Neural progenitor cell (in vitro differentiated cells): ENCODE measurements around the gene TPP2. TPM values are rescaled to one million over a fixed set of nuclear protein-coding genes. Genes with fewer than 3 reads are reported as not detected.

Source experiments
- DNase-seq: peaks from one replicate; pipeline ENCODE4 v3.0.0-alpha.2; 2016; ENCODE audit warnings: low spot score
- H2AFZ ChIP-seq: fragments of 200-600 bp; sonication (generic); replicated peaks from 2 replicates; pipeline ENCODE4 v1.6.1; 2016; ENCODE audit warnings: antibody characterized with exemption
- H3F3A ChIP-seq: fragments of 200-600 bp; sonication (generic); 2 replicates; pipeline ENCODE4 v1.6.1; 2016; ENCODE audit warnings: antibody characterized with exemption, low read depth
- H3K27ac ChIP-seq: fragments of 200-600 bp; sonication (generic); 2 replicates; pipeline ENCODE4 v1.5.1; 2016; ENCODE audit warnings: mild to moderate bottlenecking
- H3K27me3 ChIP-seq: fragments of 200-600 bp; sonication (generic); 2 replicates; pipeline ENCODE4 v1.6.1; 2016; ENCODE audit warnings: mild to moderate bottlenecking, moderate library complexity
- H3K36me3 ChIP-seq: fragments of 200-600 bp; sonication (generic); 2 replicates; pipeline ENCODE4 v1.5.1; 2016
- H3K4me1 ChIP-seq: fragments of 200-600 bp; sonication (generic); 2 replicates; pipeline ENCODE4 v1.6.1; 2016; ENCODE audit warnings: mixed run types
- H3K4me2 ChIP-seq: fragments of 200-600 bp; sonication (generic); 2 replicates; pipeline ENCODE4 v1.6.1; 2016
- H3K4me3 ChIP-seq: fragments of 200-600 bp; sonication (generic); 2 replicates; pipeline ENCODE4 v1.5.1; 2016
- H3K79me2 ChIP-seq: fragments of 200-600 bp; sonication (generic); 2 replicates; pipeline ENCODE4 v1.6.1; 2016; ENCODE audit warnings: low read depth
- H3K9ac ChIP-seq: fragments of 200-600 bp; sonication (generic); 2 replicates; pipeline ENCODE4 v1.6.1; 2016
- H3K9me3 ChIP-seq: fragments of 200-600 bp; sonication (generic); 2 replicates; pipeline ENCODE4 v1.5.1; 2016; ENCODE audit warnings: low read depth
- H4K20me1 ChIP-seq: fragments of 200-600 bp; sonication (generic); 2 replicates; pipeline ENCODE4 v1.6.1; 2016; ENCODE audit warnings: low read depth
- H3K27ac Mint-ChIP-seq: 3 replicates; pipeline ENCODE4 v1.8.0; 2021; ENCODE audit warnings: mixed read lengths
- H3K27me3 Mint-ChIP-seq: 2 replicates; pipeline ENCODE4 v1.8.0; 2022; ENCODE audit warnings: low read depth, mild to moderate bottlenecking, inconsistent platforms, moderate library complexity, mixed read lengths; ENCODE audit not compliant: insufficient read depth
- H3K36me3 Mint-ChIP-seq: 3 replicates; pipeline ENCODE4 v1.8.0; 2021; ENCODE audit warnings: mixed read lengths
- H3K4me1 Mint-ChIP-seq: 3 replicates; pipeline ENCODE4 v1.8.0; 2021; ENCODE audit warnings: mixed read lengths
- H3K4me3 Mint-ChIP-seq: 3 replicates; pipeline ENCODE4 v1.8.0; 2021; ENCODE audit warnings: mild to moderate bottlenecking, moderate library complexity, mixed read lengths
- H3K9me3 Mint-ChIP-seq: 3 replicates; pipeline ENCODE4 v1.8.0; 2020; ENCODE audit warnings: mixed read lengths
- EZH2 ChIP-seq: fragments of 200-600 bp; sonication (generic); IDR thresholded peaks from 2 replicates; pipeline ENCODE4 v1.6.1; 2017; ENCODE audit warnings: antibody characterized with exemption, mild to moderate bottlenecking, moderate library complexity
- EZH2phosphoT487 ChIP-seq: fragments of 200-600 bp; sonication (generic); IDR thresholded peaks from 2 replicates; pipeline ENCODE4 v1.6.1; 2017; ENCODE audit warnings: antibody characterized with exemption
- total RNA-seq: library from RNA; depleted of rRNA; stranded (reverse); fragments of >200 nt; gene quantifications from 2 replicates; pipeline ENCODE4 v1.2.3, GENCODE V29; 2015; ENCODE audit warnings: low replicate concordance
- TF ChIP-seq, protein P1 (sequence below): fragments of 200-600 bp; sonication (generic); IDR thresholded peaks from 2 replicates; pipeline ENCODE4 v1.5.1; 2017; ENCODE audit warnings: antibody characterized with exemption, mild to moderate bottlenecking

TPP2 gene
- total RNA-seq, 1 donor from 2014 or later, result 137 TPM

GRCh38 chr13:102697929-102698648, 101.3 kb downstream of the TPP2 start:
- no peak for DNase-seq
- no peak overlapping the region for H3K27ac ChIP-seq
- peaks cover 2% of the 10 kb centered on the region for H3K27me3 Mint-ChIP-seq
- no peak overlapping the region for H3K4me3 Mint-ChIP-seq
- no peak overlapping the region for H3K27ac Mint-ChIP-seq
- H3K4me2 ChIP-seq, result no peak overlapping the region
- peaks cover 5% of the 10 kb centered on the region for H3K9me3 Mint-ChIP-seq
- peaks cover 22% of the 10 kb centered on the region for H3K4me1 ChIP-seq
- no peaks in the 10 kb centered on the region for H3K36me3 Mint-ChIP-seq
- no peaks in the 10 kb centered on the region for H3K9me3 ChIP-seq
- H3K4me3 ChIP-seq, result no peak overlapping the region
- H3K79me2 ChIP-seq, result no peaks in the 10 kb centered on the region
- no peak overlapping the region for H3K9ac ChIP-seq
- no peaks in the 10 kb centered on the region for H3K27me3 ChIP-seq
- H3K36me3 ChIP-seq, result no peaks in the 10 kb centered on the region
- peaks cover 8% of the 10 kb centered on the region for H3F3A ChIP-seq
- H2AFZ ChIP-seq, result no peak overlapping the region
- TF ChIP-seq EZH2 (no peak), EZH2phosphoT487 (no peak)
- TF ChIP-seq, protein P1, sequence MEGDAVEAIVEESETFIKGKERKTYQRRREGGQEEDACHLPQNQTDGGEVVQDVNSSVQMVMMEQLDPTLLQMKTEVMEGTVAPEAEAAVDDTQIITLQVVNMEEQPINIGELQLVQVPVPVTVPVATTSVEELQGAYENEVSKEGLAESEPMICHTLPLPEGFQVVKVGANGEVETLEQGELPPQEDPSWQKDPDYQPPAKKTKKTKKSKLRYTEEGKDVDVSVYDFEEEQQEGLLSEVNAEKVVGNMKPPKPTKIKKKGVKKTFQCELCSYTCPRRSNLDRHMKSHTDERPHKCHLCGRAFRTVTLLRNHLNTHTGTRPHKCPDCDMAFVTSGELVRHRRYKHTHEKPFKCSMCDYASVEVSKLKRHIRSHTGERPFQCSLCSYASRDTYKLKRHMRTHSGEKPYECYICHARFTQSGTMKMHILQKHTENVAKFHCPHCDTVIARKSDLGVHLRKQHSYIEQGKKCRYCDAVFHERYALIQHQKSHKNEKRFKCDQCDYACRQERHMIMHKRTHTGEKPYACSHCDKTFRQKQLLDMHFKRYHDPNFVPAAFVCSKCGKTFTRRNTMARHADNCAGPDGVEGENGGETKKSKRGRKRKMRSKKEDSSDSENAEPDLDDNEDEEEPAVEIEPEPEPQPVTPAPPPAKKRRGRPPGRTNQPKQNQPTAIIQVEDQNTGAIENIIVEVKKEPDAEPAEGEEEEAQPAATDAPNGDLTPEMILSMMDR, result no peak
- peaks cover 6% of the 10 kb centered on the region for H3K4me1 Mint-ChIP-seq
- H4K20me1 ChIP-seq, result no peaks in the 10 kb centered on the region

DNA sequence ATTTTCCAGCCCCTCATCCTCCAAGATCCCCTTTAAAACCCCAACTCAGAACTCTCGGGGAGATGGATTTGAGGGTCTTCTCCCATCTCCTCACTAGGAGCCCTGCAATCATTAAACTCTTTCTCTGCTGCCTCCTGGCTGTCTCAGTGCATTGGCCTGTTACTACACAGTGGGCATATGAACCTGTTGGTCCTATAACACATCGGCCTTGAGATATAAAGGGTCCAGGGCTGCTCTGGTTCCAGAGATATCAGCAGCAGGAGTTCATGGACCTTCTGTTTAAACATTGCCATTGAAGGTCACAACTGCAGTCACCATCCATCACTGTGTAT, 101.8 kb downstream of the TPP2 start:
- peaks cover 2% of the 10 kb centered on the region for H3K27me3 Mint-ChIP-seq
- H2AFZ ChIP-seq, result no peak overlapping the region
- no peak overlapping the region for H3K27ac ChIP-seq
- no peaks in the 10 kb centered on the region for H3K36me3 Mint-ChIP-seq
- H3K9ac ChIP-seq, result no peak overlapping the region
- no peaks in the 10 kb centered on the region for H4K20me1 ChIP-seq
- no peak overlapping the region for H3K4me3 ChIP-seq
- no peaks in the 10 kb centered on the region for H3K9me3 ChIP-seq
- no peak overlapping the region for H3K4me2 ChIP-seq
- H3K27me3 ChIP-seq, result no peaks in the 10 kb centered on the region
- peaks cover 10% of the 10 kb centered on the region for H3K4me1 Mint-ChIP-seq
- H3K36me3 ChIP-seq, result no peaks in the 10 kb centered on the region
- peaks cover 22% of the 10 kb centered on the region for H3K4me1 ChIP-seq
- H3K9me3 Mint-ChIP-seq, result peaks cover 5% of the 10 kb centered on the region
- peaks cover 8% of the 10 kb centered on the region for H3F3A ChIP-seq
- no peaks in the 10 kb centered on the region for H3K79me2 ChIP-seq
- TF ChIP-seq, protein P1, result no peak
- TF ChIP-seq EZH2 (no peak), EZH2phosphoT487 (no peak)
- DNase-seq, result no peak
- no peak overlapping the region for H3K27ac Mint-ChIP-seq
- H3K4me3 Mint-ChIP-seq, result no peak overlapping the region

DNA sequence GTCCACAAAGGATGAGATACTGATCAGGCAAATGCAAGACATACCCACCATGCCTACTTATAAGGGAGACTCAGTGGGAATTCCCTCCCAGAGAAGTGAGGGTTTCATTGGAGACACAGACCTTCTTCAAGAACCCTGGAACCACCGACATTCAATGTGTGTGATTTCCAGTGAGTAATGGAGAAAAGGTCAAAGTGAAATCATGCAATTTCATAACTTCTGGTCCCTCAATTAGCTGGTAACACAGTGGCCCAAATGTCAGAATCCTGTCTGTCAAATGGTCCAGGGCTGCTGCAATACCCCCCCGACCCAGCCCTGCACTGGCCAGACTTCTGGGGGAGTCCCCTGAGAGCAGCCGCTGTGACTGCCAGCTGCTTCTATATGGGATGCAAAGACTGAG, 102.7 kb downstream of the TPP2 start:
- TF ChIP-seq, protein P1, result no peak
- TF ChIP-seq EZH2phosphoT487 (no peak), EZH2 (no peak)
- H4K20me1 ChIP-seq, result no peaks in the 10 kb centered on the region
- no peaks in the 10 kb centered on the region for H3K27me3 ChIP-seq
- Mint-ChIP-seq H3K27ac (no peak overlapping the region), H3K4me3 (no peak overlapping the region), H3K36me3 (no peaks in the 10 kb centered on the region), H3K4me1 (peaks cover 17% of the 10 kb centered on the region), H3K27me3 (no peaks in the 10 kb centered on the region), H3K9me3 (peaks cover 5% of the 10 kb centered on the region)
- no peak overlapping the region for H3K9ac ChIP-seq
- no peak overlapping the region for H3K4me3 ChIP-seq
- no peak overlapping the region for H3K27ac ChIP-seq
- H3K36me3 ChIP-seq, result no peaks in the 10 kb centered on the region
- H3F3A ChIP-seq, result peaks cover 8% of the 10 kb centered on the region
- no peaks in the 10 kb centered on the region for H3K9me3 ChIP-seq
- no peak overlapping the region for H2AFZ ChIP-seq
- H3K79me2 ChIP-seq, result no peaks in the 10 kb centered on the region
- H3K4me1 ChIP-seq, result peaks cover 17% of the 10 kb centered on the region
- DNase-seq, result no peak
- no peak overlapping the region for H3K4me2 ChIP-seq
